CD4-positive, CD25-positive, alpha-beta regulatory T cell (primary cell): ENCODE results near the gene GIMAP5. TPM values are rescaled to one million over a fixed set of nuclear protein-coding genes. Genes with fewer than 3 reads are reported as not detected.
A peak's percentile ranks its signal among the peaks of the same experiment; 100 is the strongest.
"Not testable (repeated sequence)": the region's sequence is repeated elsewhere in the genome, so short reads cannot be mapped to it uniquely, and the experiment has no call there.

Source experiments
- ATAC-seq, 2 donors: fragments of 150-1000 bp; cut with Tn5 transposase; one replicate each; pipeline ENCODE4 v1.10.0; 2021; ENCODE audit warnings: low read depth in 2 of 2, moderate number of reproducible peaks in 2 of 2, moderate library complexity in 1 of 2
- DNase-seq, 3 donors: peaks; one replicate each; pipeline versions ENCODE4 v3.0.0 to v3.0.0-alpha.2; 2012 to 2022; ENCODE audit warnings: mixed read lengths in 1 of 3
- H3K27ac ChIP-seq: one replicate; pipeline ENCODE4 v1.7.0; 2013; ENCODE audit warnings: mild to moderate bottlenecking, low read length; ENCODE audit not compliant: insufficient read depth, poor library complexity, severe bottlenecking
- H3K27me3 ChIP-seq: one replicate; pipeline ENCODE4 v1.7.0; 2013; ENCODE audit warnings: low read length; ENCODE audit not compliant: control insufficient read depth, insufficient read depth
- H3K36me3 ChIP-seq: one replicate; pipeline ENCODE4 v1.7.0; 2013; ENCODE audit warnings: mild to moderate bottlenecking, low read length, moderate library complexity; ENCODE audit not compliant: control insufficient read depth, insufficient read depth
- H3K4me1 ChIP-seq: 2 replicates; pipeline ENCODE4 v1.7.0; 2013; ENCODE audit warnings: mild to moderate bottlenecking, low read length; ENCODE audit not compliant: insufficient read depth, control insufficient read depth, poor library complexity, severe bottlenecking
- H3K4me3 ChIP-seq: one replicate; pipeline ENCODE4 v1.7.0; 2013; ENCODE audit warnings: low read depth, mild to moderate bottlenecking, low read length, moderate library complexity
- H3K9me3 ChIP-seq, 2 experiments: 1 replicate in 1 of 2; 2 replicates in 1 of 2; pipeline ENCODE4 v1.7.0; 2013; ENCODE audit warnings: low read length in 2 of 2, mild to moderate bottlenecking in 1 of 2, moderate library complexity in 1 of 2; ENCODE audit not compliant: control insufficient read depth in 2 of 2
- H3K27ac Mint-ChIP-seq, 3 donors: one replicate each; pipeline ENCODE4 v1.8.0; 2020 to 2022; ENCODE audit warnings: mild to moderate bottlenecking in 3 of 3, mixed read lengths in 3 of 3, moderate library complexity in 2 of 3
- H3K27me3 Mint-ChIP-seq: one replicate; pipeline ENCODE4 v1.8.0; 2022; ENCODE audit warnings: mild to moderate bottlenecking, mixed read lengths
- H3K36me3 Mint-ChIP-seq: one replicate; pipeline ENCODE4 v1.8.0; 2020; ENCODE audit warnings: mixed read lengths
- H3K4me1 Mint-ChIP-seq, 4 donors: one replicate each; pipeline ENCODE4 v1.8.0; 2020 to 2022; ENCODE audit warnings: mixed read lengths in 4 of 4, mild to moderate bottlenecking in 1 of 4
- H3K4me3 Mint-ChIP-seq, 4 donors: one replicate each; pipeline ENCODE4 v1.8.0; 2020 to 2022; ENCODE audit warnings: mild to moderate bottlenecking in 4 of 4, mixed read lengths in 4 of 4, moderate library complexity in 3 of 4
- H3K9me3 Mint-ChIP-seq, 7 donors: one replicate each; pipeline ENCODE4 v1.8.0; 2020 to 2022; ENCODE audit warnings: mixed read lengths in 7 of 7, mild to moderate bottlenecking in 3 of 7, moderate library complexity in 2 of 7
- polyA plus RNA-seq, 4 donors: library from polyadenylated mRNA; unstranded; fragments of 300-500 nt; fragmentation: Illumina TruSeq; gene quantifications; one replicate each; pipeline ENCODE4 v1.2.3, GENCODE V29; 2021
- total RNA-seq: library from RNA; stranded (reverse); gene quantifications from one replicate; pipeline ENCODE4 v1.2.3, GENCODE V29; 2022

Gene GIMAP5
- total and polyA plus RNA-seq, 5 donors from 2014 or later, result 37.4 to 539 (median 258) TPM

- no peak overlapping the region for H3K4me3 Mint-ChIP-seq
- Histone ChIP-seq H3K4me1 (no peaks in the 10 kb centered on the region), H3K27ac (no peak overlapping the region), H3K4me3 (no peak overlapping the region), H3K27me3 (peaks cover 2% of the 10 kb centered on the region), H3K36me3 (no peaks in the 10 kb centered on the region), H3K9me3 (peaks cover 0 to 7% of the 10 kb centered on the region in 2 experiments)
- peaks cover 37% of the 10 kb centered on the region for H3K27me3 Mint-ChIP-seq
- DNase-seq, result no peak
- peaks cover 0 to 17% (median 3%) of the 10 kb centered on the region in 7 donors for H3K9me3 Mint-ChIP-seq
- ATAC-seq, result no peak
- no peaks in the 10 kb centered on the region for H3K4me1 Mint-ChIP-seq
- no peaks in the 10 kb centered on the region for H3K36me3 Mint-ChIP-seq
- H3K27ac Mint-ChIP-seq, result no peak overlapping the region
These were observed 32.5 kb downstream of the GIMAP5 start for GRCh38 chr7:150769768-150770167.

- peaks cover 0 to 19% (median 4%) of the 10 kb centered on the region in 7 donors for H3K9me3 Mint-ChIP-seq
- ATAC-seq, H3K27ac Mint-ChIP-seq: not testable (repeated sequence)
These were observed 36.9 kb downstream of the GIMAP5 start for GRCh38 chr7:150774131-150774530.

GRCh38 chr7:150778014-150778737 lies 41.0 kb downstream of the GIMAP5 start:
- Histone ChIP-seq H3K27me3 (peaks cover 5% of the 10 kb centered on the region), H3K9me3 (peaks cover 0 to 7% of the 10 kb centered on the region in 2 experiments), H3K36me3 (no peaks in the 10 kb centered on the region), H3K4me3 (no peak overlapping the region), H3K4me1 (no peaks in the 10 kb centered on the region), H3K27ac (no peak overlapping the region)
- DNase-seq (peak in 1 of 3 donors; percentile 7), ATAC-seq (no peak)
- Mint-ChIP-seq H3K4me1 (peaks cover 0 to 4% (median 0%) of the 10 kb centered on the region in 4 donors), H3K27ac (no peak overlapping the region), H3K9me3 (peaks cover 0 to 14% (median 3%) of the 10 kb centered on the region in 7 donors), H3K27me3 (peaks cover 27% of the 10 kb centered on the region), H3K36me3 (no peaks in the 10 kb centered on the region), H3K4me3 (no peak overlapping the region)

More at GRCh38 chr7:150774131-150774530, 36.9 kb downstream of the GIMAP5 start:
- not testable (repeated sequence) for H3K27me3 ChIP-seq, DNase-seq, H3K4me1 Mint-ChIP-seq, H3K4me3 Mint-ChIP-seq, H3K4me1 ChIP-seq, H3K27ac ChIP-seq, H3K4me3 ChIP-seq, H3K9me3 ChIP-seq, H3K36me3 ChIP-seq, H3K36me3 Mint-ChIP-seq
- peaks cover 29% of the 10 kb centered on the region for H3K27me3 Mint-ChIP-seq

- H3K27me3 Mint-ChIP-seq, result peaks cover 24% of the 10 kb centered on the region
- peaks cover 0 to 9% (median 2%) of the 10 kb centered on the region in 7 donors for H3K9me3 Mint-ChIP-seq
- Histone ChIP-seq H3K27me3 (peaks cover 5% of the 10 kb centered on the region), H3K4me3 (no peak overlapping the region), H3K27ac (no peak overlapping the region), H3K9me3 (peaks cover 0 to 4% of the 10 kb centered on the region in 2 experiments), H3K36me3 (no peaks in the 10 kb centered on the region), H3K4me1 (no peaks in the 10 kb centered on the region)
- H3K4me1 Mint-ChIP-seq, result peaks cover 0 to 4% (median 0%) of the 10 kb centered on the region in 4 donors
- H3K36me3 Mint-ChIP-seq, result no peaks in the 10 kb centered on the region
- H3K4me3 Mint-ChIP-seq, result no peak overlapping the region
- H3K27ac Mint-ChIP-seq, result no peak overlapping the region
- ATAC-seq (peak; percentile 52 to 56), DNase-seq (peak; percentile 52 to 65 (median 56))
These were observed 41.6 kb downstream of the GIMAP5 start for GRCh38 chr7:150778738-150779301.

GRCh38 chr7:150780292-150780691 lies 43.1 kb downstream of the GIMAP5 start:
- Mint-ChIP-seq H3K9me3 (peaks cover 0 to 2% (median 0%) of the 10 kb centered on the region in 7 donors), H3K4me1 (peaks cover 0 to 4% (median 0%) of the 10 kb centered on the region in 4 donors), H3K27ac (no peak overlapping the region), H3K27me3 (peaks cover 30% of the 10 kb centered on the region), H3K36me3 (no peaks in the 10 kb centered on the region), H3K4me3 (no peak overlapping the region)
- Histone ChIP-seq H3K27me3 (peaks cover 5% of the 10 kb centered on the region), H3K4me1 (no peaks in the 10 kb centered on the region), H3K9me3 (no peaks in the 10 kb centered on the region), H3K27ac (no peak overlapping the region), H3K36me3 (no peaks in the 10 kb centered on the region), H3K4me3 (no peak overlapping the region)
- no peak for ATAC-seq
- no peak for DNase-seq

GRCh38 chr7:150781103-150781502 lies 43.9 kb downstream of the GIMAP5 start:
- H3K27ac Mint-ChIP-seq, result no peak overlapping the region
- no peaks in the 10 kb centered on the region for H3K36me3 Mint-ChIP-seq
- H3K9me3 ChIP-seq, result no peaks in the 10 kb centered on the region
- H3K4me3 Mint-ChIP-seq, result no peak overlapping the region
- peaks cover 38% of the 10 kb centered on the region for H3K27me3 Mint-ChIP-seq
- H3K4me1 ChIP-seq, result no peaks in the 10 kb centered on the region
- peaks cover 9% of the 10 kb centered on the region for H3K27me3 ChIP-seq
- H3K9me3 Mint-ChIP-seq, result peaks cover 0 to 2% (median 0%) of the 10 kb centered on the region in 7 donors
- H3K36me3 ChIP-seq, result no peaks in the 10 kb centered on the region
- DNase-seq, result no peak
- H3K4me3 ChIP-seq, result no peak overlapping the region
- H3K27ac ChIP-seq, result no peak overlapping the region
- H3K4me1 Mint-ChIP-seq, result peaks cover 0 to 4% (median 2%) of the 10 kb centered on the region in 4 donors
- no peak for ATAC-seq

GRCh38 chr7:150781961-150782360 lies 44.7 kb downstream of the GIMAP5 start:
- Mint-ChIP-seq H3K36me3 (no peaks in the 10 kb centered on the region), H3K27me3 (peaks cover 38% of the 10 kb centered on the region), H3K4me1 (peaks cover 0 to 4% (median 2%) of the 10 kb centered on the region in 4 donors), H3K4me3 (no peak overlapping the region), H3K9me3 (peaks cover 0 to 2% (median 0%) of the 10 kb centered on the region in 7 donors), H3K27ac (peak overlapping the region in 1 of 3 donors; percentile 68)
- H3K36me3 ChIP-seq, result no peaks in the 10 kb centered on the region
- no peak for ATAC-seq
- H3K27ac ChIP-seq, result no peak overlapping the region
- no peak overlapping the region for H3K4me3 ChIP-seq
- no peak for DNase-seq
- H3K9me3 ChIP-seq, result no peaks in the 10 kb centered on the region
- peaks cover 9% of the 10 kb centered on the region for H3K27me3 ChIP-seq
- no peaks in the 10 kb centered on the region for H3K4me1 ChIP-seq
